ENCODE data around the gene SERINC3. TPM values are rescaled to one million over a fixed set of nuclear protein-coding genes. Genes with fewer than 3 reads are reported as not detected.

SERINC3 gene
- total and polyA plus RNA-seq, 7 donors, result 35.6 to 104 (median 89.5) TPM

DNA sequence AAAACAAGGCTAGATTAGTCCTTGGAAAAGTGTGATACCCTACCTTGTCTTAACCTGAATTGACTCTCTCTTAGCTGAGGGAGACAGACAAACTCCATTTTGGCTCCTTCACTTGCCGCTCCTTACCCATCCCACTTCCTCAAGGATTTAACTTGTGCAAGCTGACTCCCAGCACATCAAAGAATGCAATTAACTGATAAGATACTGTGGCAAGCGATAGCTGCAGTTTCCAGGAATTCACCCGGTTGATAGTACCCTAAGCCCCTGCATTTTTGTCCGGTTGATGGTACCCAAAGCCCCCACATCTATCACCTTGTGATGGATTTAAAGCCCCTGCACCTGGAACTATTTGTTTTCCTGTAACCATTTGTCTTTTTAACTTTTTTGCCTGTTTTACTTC, 1.9 kb upstream of the SERINC3 start:
- WGBS, 3 donors, result 39 to 41% (median 40%) methylated on average over 4 of the region's 4 CpGs
- ATAC-seq, result no peak
- H3K4me1 ChIP-seq, result peaks cover 22% of the 10 kb centered on the region
- TF ChIP-seq, protein P1, sequence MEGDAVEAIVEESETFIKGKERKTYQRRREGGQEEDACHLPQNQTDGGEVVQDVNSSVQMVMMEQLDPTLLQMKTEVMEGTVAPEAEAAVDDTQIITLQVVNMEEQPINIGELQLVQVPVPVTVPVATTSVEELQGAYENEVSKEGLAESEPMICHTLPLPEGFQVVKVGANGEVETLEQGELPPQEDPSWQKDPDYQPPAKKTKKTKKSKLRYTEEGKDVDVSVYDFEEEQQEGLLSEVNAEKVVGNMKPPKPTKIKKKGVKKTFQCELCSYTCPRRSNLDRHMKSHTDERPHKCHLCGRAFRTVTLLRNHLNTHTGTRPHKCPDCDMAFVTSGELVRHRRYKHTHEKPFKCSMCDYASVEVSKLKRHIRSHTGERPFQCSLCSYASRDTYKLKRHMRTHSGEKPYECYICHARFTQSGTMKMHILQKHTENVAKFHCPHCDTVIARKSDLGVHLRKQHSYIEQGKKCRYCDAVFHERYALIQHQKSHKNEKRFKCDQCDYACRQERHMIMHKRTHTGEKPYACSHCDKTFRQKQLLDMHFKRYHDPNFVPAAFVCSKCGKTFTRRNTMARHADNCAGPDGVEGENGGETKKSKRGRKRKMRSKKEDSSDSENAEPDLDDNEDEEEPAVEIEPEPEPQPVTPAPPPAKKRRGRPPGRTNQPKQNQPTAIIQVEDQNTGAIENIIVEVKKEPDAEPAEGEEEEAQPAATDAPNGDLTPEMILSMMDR (IDR thresholded peaks at IDR 0.05), result no peak
- H3K36me3 ChIP-seq (ENCODE audit: insufficient read depth in 1 of 2, low read depth in 1 of 2), result no peaks in the 10 kb centered on the region
- intact Hi-C loops (cut with DNase I), result loop anchor here (5.0 to 10.0 kb wide), 3 partner anchors 59 to 211 kb away; partner anchors contain the start of gene PKIG (in 1 of the 2)
- no peaks in the 10 kb centered on the region for H3K27me3 ChIP-seq (ENCODE audit: insufficient read depth in 3 of 3, low read length in 2 of 3)
- no peak for DNase-seq
- no peaks in the 10 kb centered on the region for H3K9me3 ChIP-seq
- no peak overlapping the region for H3K27ac ChIP-seq
- no peak overlapping the region for H3K4me3 ChIP-seq

GRCh38 chr20:44522841-44523240, 971 bp upstream of the SERINC3 start:
- H3K9me3 ChIP-seq, result no peaks in the 10 kb centered on the region
- H3K27me3 ChIP-seq (ENCODE audit: insufficient read depth in 3 of 3, low read length in 2 of 3), result no peaks in the 10 kb centered on the region
- no peaks in the 10 kb centered on the region for H3K36me3 ChIP-seq (ENCODE audit: insufficient read depth in 1 of 2, low read depth in 1 of 2)
- peaks cover 31% of the 10 kb centered on the region for H3K4me1 ChIP-seq
- no peak overlapping the region for H3K4me3 ChIP-seq
- TF ChIP-seq, protein P1 (IDR thresholded peaks at IDR 0.05), result no peak
- ATAC-seq (no peak), DNase-seq (no peak)
- intact Hi-C loops (cut with DNase I), result loop anchor here (5.0 to 10.0 kb wide), 3 partner anchors 59 to 212 kb away; partner anchors contain the start of gene PKIG (in 1 of the 2)
- 85 to 91% (median 86%) methylated on average over 1 of the region's 1 CpG for WGBS, 3 donors
- peak overlapping the region; percentile 100 for H3K27ac ChIP-seq

DNA sequence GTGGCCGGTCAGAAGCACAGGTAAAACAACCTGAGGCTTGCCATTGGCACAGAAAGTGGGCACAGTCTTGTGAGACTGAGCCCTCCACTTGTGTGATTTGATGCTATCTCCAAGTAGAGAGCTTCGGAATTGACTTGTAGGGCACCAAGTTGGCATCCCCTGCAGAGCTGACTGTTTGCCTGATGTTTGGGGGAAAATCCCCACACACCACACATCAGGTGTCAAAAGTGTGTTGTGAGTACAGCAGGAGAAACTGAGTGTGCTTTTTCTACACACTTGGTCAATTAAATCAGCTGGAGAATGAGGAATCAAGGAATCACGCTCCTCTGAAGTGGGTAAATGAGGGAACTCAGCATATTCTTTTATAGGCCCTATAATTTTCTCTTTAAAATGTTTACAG, 989 bp downstream of the SERINC3 start:
- Histone ChIP-seq H3K27me3 (ENCODE audit: insufficient read depth in 3 of 3, low read length in 2 of 3) (no peaks in the 10 kb centered on the region), H3K27ac (peak overlapping the region; percentile 100), H3K4me1 (peaks cover 51% of the 10 kb centered on the region), H3K4me3 (peak overlapping the region; percentile 99), H3K36me3 (ENCODE audit: insufficient read depth in 1 of 2, low read depth in 1 of 2) (no peaks in the 10 kb centered on the region), H3K9me3 (no peaks in the 10 kb centered on the region)
- intact Hi-C loops (cut with DNase I), result loop anchor here (5.0 to 10.0 kb wide), 3 partner anchors 61 to 214 kb away; partner anchors contain the start of gene PKIG (in 1 of the 2)
- DNase-seq (no peak), ATAC-seq (no peak)
- TF ChIP-seq, protein P1 (IDR thresholded peaks at IDR 0.05), result no peak
- 45 to 70% (median 48%) methylated on average over 3 of the region's 3 CpGs for WGBS, 3 donors

GRCh38 chr20:44518248-44518647, 3.6 kb downstream of the SERINC3 start:
- WGBS, 3 donors, result 58 to 62% (median 62%) methylated on average over 3 of the region's 3 CpGs
- peaks cover 0 to 6% of the 10 kb centered on the region in 2 donors for H3K36me3 ChIP-seq (ENCODE audit: insufficient read depth in 1 of 2, low read depth in 1 of 2)
- peaks cover 67% of the 10 kb centered on the region for H3K4me1 ChIP-seq
- intact Hi-C loops (cut with DNase I), result no loop called here
- H3K27ac ChIP-seq, result peak overlapping the region; percentile 64
- TF ChIP-seq, protein P1 (IDR thresholded peaks at IDR 0.05), result no peak
- DNase-seq (no peak), ATAC-seq (no peak)
- no peak overlapping the region for H3K4me3 ChIP-seq
- no peaks in the 10 kb centered on the region for H3K9me3 ChIP-seq
- no peaks in the 10 kb centered on the region for H3K27me3 ChIP-seq (ENCODE audit: insufficient read depth in 3 of 3, low read length in 2 of 3)

DNA sequence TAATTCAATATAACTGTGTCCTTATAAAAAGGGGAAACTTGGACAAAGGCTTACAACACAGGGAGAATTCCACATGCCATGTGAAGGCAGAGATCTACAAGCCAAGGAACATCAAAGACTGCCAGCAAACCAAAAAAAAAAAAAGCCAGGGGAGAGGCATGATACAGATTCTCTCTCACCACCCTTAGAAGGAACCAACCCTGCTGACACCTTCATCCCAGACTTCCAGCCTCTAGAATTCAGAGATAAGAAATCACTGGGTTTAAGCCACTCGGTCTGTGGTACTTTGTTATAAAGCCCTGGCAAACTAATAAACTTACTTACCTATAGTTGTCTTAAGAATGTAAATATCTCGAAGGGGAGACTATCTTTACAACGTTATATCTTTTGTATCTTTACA, 4.4 kb downstream of the SERINC3 start:
- Histone ChIP-seq H3K4me1 (peaks cover 67% of the 10 kb centered on the region), H3K27me3 (ENCODE audit: insufficient read depth in 3 of 3, low read length in 2 of 3) (no peaks in the 10 kb centered on the region), H3K27ac (peak overlapping the region; percentile 64), H3K4me3 (peak overlapping the region; percentile 20), H3K9me3 (no peaks in the 10 kb centered on the region), H3K36me3 (ENCODE audit: insufficient read depth in 1 of 2, low read depth in 1 of 2) (peaks cover 0 to 12% of the 10 kb centered on the region in 2 donors)
- ATAC-seq (no peak), DNase-seq (no peak)
- intact Hi-C loops (cut with DNase I), result no loop called here
- TF ChIP-seq, protein P1 (IDR thresholded peaks at IDR 0.05), result no peak
- WGBS, 3 donors, result 81 to 89% (median 86%) methylated on average over 3 of the region's 3 CpGs

All from psoas muscle (tissue), 8 donors.